Measurements from ENCODE around the gene CNEP1R1. TPM values are rescaled to one million over a fixed set of nuclear protein-coding genes. Genes with fewer than 3 reads are reported as not detected.

Gene CNEP1R1
- total RNA-seq, 2 donors from 2014 or later, result 11.5 to 22.3 TPM

- ATAC-seq (no peak), DNase-seq (no peak)
- Histone ChIP-seq H3K9me3 (no peaks in the 10 kb centered on the region), H3K4me3 (no peak overlapping the region), H3K27ac (no peak overlapping the region), H3K4me1 (no peaks in the 10 kb centered on the region), H3K27me3 (no peaks in the 10 kb centered on the region), H3K36me3 (replicated peaks in 1 of 2; ENCODE audit: insufficient read depth in 1 of 2, low read depth in 2 of 2) (no peaks in the 10 kb centered on the region)
- 45 to 62% methylated on average over 2 of the region's 2 CpGs for WGBS, 2 donors
- TF ChIP-seq POLR2A (IDR thresholded peaks at IDR 0.05) (no peak), CTCF (IDR thresholded peaks at IDR 0.05) (no peak)
- intact Hi-C loops (cut with DNase I), result no loop called here
These were observed 25.8 kb downstream of the CNEP1R1 start for GRCh38 chr16:50050802-50051201.

- no peak overlapping the region for H3K27ac ChIP-seq
- DNase-seq (no peak), ATAC-seq (no peak)
- no peaks in the 10 kb centered on the region for H3K4me1 ChIP-seq
- TF ChIP-seq CTCF (IDR thresholded peaks at IDR 0.05) (no peak), POLR2A (IDR thresholded peaks at IDR 0.05) (no peak)
- H3K9me3 ChIP-seq, result no peaks in the 10 kb centered on the region
- no peaks in the 10 kb centered on the region for H3K36me3 ChIP-seq (replicated peaks in 1 of 2; ENCODE audit: insufficient read depth in 1 of 2, low read depth in 2 of 2)
- intact Hi-C loops (cut with DNase I), result no loop called here
- 91 to 93% methylated on average over 4 of the region's 4 CpGs for WGBS, 2 donors
- H3K27me3 ChIP-seq, result no peaks in the 10 kb centered on the region
- no peak overlapping the region for H3K4me3 ChIP-seq
These were observed 31.2 kb downstream of the CNEP1R1 start for GRCh38 chr16:50056226-50056625.

- no peak overlapping the region for H3K4me3 ChIP-seq
- H3K27me3 ChIP-seq, result no peaks in the 10 kb centered on the region
- no peaks in the 10 kb centered on the region for H3K36me3 ChIP-seq (replicated peaks in 1 of 2; ENCODE audit: insufficient read depth in 1 of 2, low read depth in 2 of 2)
- H3K27ac ChIP-seq, result no peak overlapping the region
- no peak for DNase-seq
- ATAC-seq, result no peak
- no peaks in the 10 kb centered on the region for H3K9me3 ChIP-seq
- intact Hi-C loops (cut with DNase I), result no loop called here
- 91 to 96% methylated on average over 4 to 28 of the region's 28 CpGs for WGBS, 2 donors
- no peaks in the 10 kb centered on the region for H3K4me1 ChIP-seq
- TF ChIP-seq CTCF (IDR thresholded peaks at IDR 0.05) (no peak), POLR2A (IDR thresholded peaks at IDR 0.05) (no peak)
These were observed 33.2 kb downstream of the CNEP1R1 start for GRCh38 chr16:50058091-50058771.

GRCh38 chr16:50059111-50059510 lies 34.1 kb downstream of the CNEP1R1 start:
- Histone ChIP-seq H3K27ac (no peak overlapping the region), H3K4me1 (no peaks in the 10 kb centered on the region), H3K4me3 (no peak overlapping the region), H3K27me3 (no peaks in the 10 kb centered on the region), H3K36me3 (replicated peaks in 1 of 2; ENCODE audit: insufficient read depth in 1 of 2, low read depth in 2 of 2) (no peaks in the 10 kb centered on the region), H3K9me3 (no peaks in the 10 kb centered on the region)
- 83 to 84% methylated on average over 8 to 10 of the region's 10 CpGs for WGBS, 2 donors
- DNase-seq (no peak), ATAC-seq (no peak)
- intact Hi-C loops (cut with DNase I), result no loop called here
- no peak for TF ChIP-seq CTCF (IDR thresholded peaks at IDR 0.05)
- TF ChIP-seq POLR2A (IDR thresholded peaks at IDR 0.05), result no peak

- Histone ChIP-seq H3K4me1 (no peaks in the 10 kb centered on the region), H3K4me3 (no peak overlapping the region), H3K36me3 (replicated peaks in 1 of 2; ENCODE audit: insufficient read depth in 1 of 2, low read depth in 2 of 2) (no peaks in the 10 kb centered on the region), H3K27me3 (no peaks in the 10 kb centered on the region), H3K9me3 (no peaks in the 10 kb centered on the region), H3K27ac (no peak overlapping the region)
- TF ChIP-seq CTCF (IDR thresholded peaks at IDR 0.05), result no peak
- TF ChIP-seq POLR2A (IDR thresholded peaks at IDR 0.05), result no peak
- 76 to 100% methylated on average over 1 to 3 of the region's 3 CpGs for WGBS, 2 donors
- DNase-seq, result no peak
- intact Hi-C loops (cut with DNase I), result loop anchor here (10.0 kb wide), 1 partner anchor 85 kb away; no protein-coding TSS in a partner anchor
- no peak for ATAC-seq
These were observed 34.6 kb downstream of the CNEP1R1 start for GRCh38 chr16:50059669-50060068.
